Measurements from ENCODE around the gene TAAR1. TPM values are rescaled to one million over a fixed set of nuclear protein-coding genes. Genes with fewer than 3 reads are reported as not detected.
"Not testable (repeated sequence)": the region's sequence is repeated elsewhere in the genome, so short reads cannot be mapped to it uniquely, and the experiment has no call there.

The TAAR1 gene
- total RNA-seq, result not detected

DNA sequence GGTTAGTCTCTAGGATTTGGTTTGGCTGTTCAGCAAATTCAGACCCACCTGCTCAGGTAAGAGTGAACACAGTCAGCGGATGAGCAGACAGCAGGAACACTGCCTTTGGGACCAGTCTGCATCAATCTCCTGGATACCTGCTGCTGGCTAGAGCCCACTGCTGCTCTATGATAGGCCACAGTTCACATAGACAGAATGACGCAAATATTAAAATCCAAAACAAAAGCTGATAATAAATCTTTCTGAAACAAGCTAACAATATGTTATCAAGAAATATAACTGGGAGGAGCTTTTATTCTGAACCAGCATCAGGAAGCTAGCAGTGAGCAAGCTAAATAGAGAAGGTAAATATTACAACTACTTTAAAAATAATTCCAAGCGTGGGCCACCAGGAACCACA lies at the start of gene TAAR1:
Gene TAAR1, minus strand, starts transcription at position 101 of the 400 bp plus-strand sequence. CDS start 13,179 bp downstream, outside the sequence.
- no peak for DNase-seq (ENCODE audit: extremely low spot score)
- no peak for TF ChIP-seq CTCF (IDR thresholded peaks at IDR 0.05)
- no peak for TF ChIP-seq POLR2A (IDR thresholded peaks at IDR 0.05; ENCODE audit: low read depth)
- no peak for TF ChIP-seq EP300 (IDR thresholded peaks at IDR 0.05)
- no peak for TF ChIP-seq POLR2AphosphoS5 (IDR thresholded peaks at IDR 0.05)
- Histone ChIP-seq H3K27ac (replicated peaks in 1 of 4) (no peak within 1 kb of the TSS), H3K9me3 (no peaks in the 10 kb centered on the region), H3K4me3 (no peak within 1 kb of the TSS), H3K27me3 (no peaks in the 10 kb centered on the region), H3K36me3 (no peaks in the 10 kb centered on the region), H3K4me1 (no peaks in the 10 kb centered on the region)
- 88% methylated on average over 3 of the region's 3 CpGs for WGBS
- intact Hi-C loops (cut with DNase I), result no loop called here

DNA sequence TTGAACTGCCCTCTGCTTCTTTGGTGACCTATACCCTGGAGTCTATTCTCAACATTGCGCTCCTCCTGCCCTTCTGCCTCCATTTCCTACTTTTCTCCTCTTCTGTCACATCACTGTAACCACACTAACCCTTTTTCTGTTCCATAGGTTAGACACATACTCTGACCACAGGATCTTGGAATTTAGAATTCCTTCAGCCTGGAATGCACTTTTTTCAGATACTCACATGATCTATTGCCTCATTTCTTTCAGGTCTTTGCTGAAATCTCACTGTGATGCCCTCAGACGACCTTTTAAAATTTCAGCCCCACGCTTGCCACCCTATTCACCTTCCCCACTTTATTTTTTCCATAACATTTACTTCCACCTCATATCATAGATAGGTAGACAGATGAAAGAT lies 49.8 kb upstream of the TAAR1 start:
- DNase-seq (ENCODE audit: extremely low spot score), result no peak
- Histone ChIP-seq H3K27ac (replicated peaks in 1 of 4) (no peak overlapping the region), H3K36me3 (no peaks in the 10 kb centered on the region), H3K9me3 (peaks cover 0 to 6% (median 1%) of the 10 kb centered on the region in 4 donors), H3K4me1 (no peaks in the 10 kb centered on the region), H3K27me3 (no peaks in the 10 kb centered on the region), H3K4me3 (no peak overlapping the region)
- whole genome bisulfite sequencing, result 81% methylated on average over 3 of the region's 3 CpGs
- TF ChIP-seq EP300 (IDR thresholded peaks at IDR 0.05), result no peak
- no peak for TF ChIP-seq CTCF (IDR thresholded peaks at IDR 0.05)
- TF ChIP-seq POLR2AphosphoS5 (IDR thresholded peaks at IDR 0.05), result no peak
- no peak for TF ChIP-seq POLR2A (IDR thresholded peaks at IDR 0.05; ENCODE audit: low read depth)
- intact Hi-C loops (cut with DNase I), result no loop called here

- no peak overlapping the region for H3K4me3 ChIP-seq
- no peak for DNase-seq (ENCODE audit: extremely low spot score)
- TF ChIP-seq POLR2A (IDR thresholded peaks at IDR 0.05; ENCODE audit: low read depth), result no peak
- no peak for TF ChIP-seq CTCF (IDR thresholded peaks at IDR 0.05)
- no peak for TF ChIP-seq POLR2AphosphoS5 (IDR thresholded peaks at IDR 0.05)
- no peak for TF ChIP-seq EP300 (IDR thresholded peaks at IDR 0.05)
- H3K4me1 ChIP-seq, result no peaks in the 10 kb centered on the region
- H3K36me3 ChIP-seq, result no peaks in the 10 kb centered on the region
- H3K9me3 ChIP-seq, result peaks cover 0 to 6% (median 1%) of the 10 kb centered on the region in 4 donors
- H3K27ac ChIP-seq (replicated peaks in 1 of 4), result no peak overlapping the region
- intact Hi-C loops (cut with DNase I), result no loop called here
- no peaks in the 10 kb centered on the region for H3K27me3 ChIP-seq
Measured at GRCh38 chr6:132708002-132708401, 49.0 kb upstream of the TAAR1 start.

- DNase-seq (ENCODE audit: extremely low spot score), result not testable (repeated sequence)
- WGBS, result 87% methylated on average over 4 of the region's 4 CpGs
Measured at GRCh38 chr6:132706756-132707155, 47.8 kb upstream of the TAAR1 start.

GRCh38 chr6:132703936-132704335 lies 45.0 kb upstream of the TAAR1 start:
- no peak overlapping the region for H3K27ac ChIP-seq (replicated peaks in 1 of 4)
- no peaks in the 10 kb centered on the region for H3K4me1 ChIP-seq
- TF ChIP-seq EP300 (IDR thresholded peaks at IDR 0.05) (no peak), POLR2AphosphoS5 (IDR thresholded peaks at IDR 0.05) (no peak), CTCF (IDR thresholded peaks at IDR 0.05) (no peak), POLR2A (IDR thresholded peaks at IDR 0.05; ENCODE audit: low read depth) (no peak)
- H3K4me3 ChIP-seq, result no peak overlapping the region
- no peaks in the 10 kb centered on the region for H3K36me3 ChIP-seq
- intact Hi-C loops (cut with DNase I), result no loop called here
- H3K9me3 ChIP-seq, result peaks cover 0 to 6% (median 1%) of the 10 kb centered on the region in 4 donors
- no peaks in the 10 kb centered on the region for H3K27me3 ChIP-seq
- no peak for DNase-seq (ENCODE audit: extremely low spot score)

More at GRCh38 chr6:132706756-132707155, 47.8 kb upstream of the TAAR1 start:
- H3K4me1 ChIP-seq; H3K27me3 ChIP-seq; intact Hi-C loops (cut with DNase I); H3K27ac ChIP-seq (replicated peaks in 1 of 4); H3K4me3 ChIP-seq; H3K9me3 ChIP-seq; H3K36me3 ChIP-seq: not testable (repeated sequence)
